ENCODE data around the gene GNG7.
"Not testable (repeated sequence)": the region's sequence is repeated elsewhere in the genome, so short reads cannot be mapped to it uniquely, and the experiment has no call there.

Gene GNG7

DNA sequence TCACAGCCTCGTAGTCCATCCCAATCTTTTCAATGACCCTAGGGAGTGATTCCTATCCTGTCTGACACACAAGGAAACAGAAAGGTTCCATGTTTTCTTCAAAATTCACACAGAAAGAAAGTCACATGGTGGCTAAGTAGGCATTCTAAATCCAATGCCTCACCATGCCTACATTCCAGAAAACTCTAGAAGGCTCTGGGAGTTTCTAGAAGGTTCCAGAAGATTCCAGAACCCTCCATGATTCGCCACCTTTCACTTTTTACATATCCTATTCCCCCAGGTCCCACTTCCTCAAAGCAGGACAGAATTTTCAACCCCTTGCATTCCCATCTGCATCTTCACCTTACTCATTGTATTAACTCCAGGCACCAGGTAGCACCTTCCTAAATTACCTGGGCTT is 23.1 kb downstream of the GNG7 start:
- no peak overlapping the region for H3K27ac Mint-ChIP-seq
- H3K9me3 Mint-ChIP-seq: peaks cover 4% of the 10 kb centered on the region
- H3K27me3 Mint-ChIP-seq (ENCODE audit: low read depth): peaks cover 3% of the 10 kb centered on the region
- H3K4me1 Mint-ChIP-seq (ENCODE audit: low read depth): no peaks in the 10 kb centered on the region
- H3K4me3 Mint-ChIP-seq: no peak overlapping the region
- no peaks in the 10 kb centered on the region for H3K36me3 Mint-ChIP-seq (ENCODE audit: low read depth)

- H3K27me3 Mint-ChIP-seq (ENCODE audit: low read depth); H3K4me3 Mint-ChIP-seq; H3K9me3 Mint-ChIP-seq; H3K4me1 Mint-ChIP-seq (ENCODE audit: low read depth); H3K36me3 Mint-ChIP-seq (ENCODE audit: low read depth); H3K27ac Mint-ChIP-seq: not testable (repeated sequence)
Observed at GRCh38 chr19:2678948-2679347, 23.5 kb downstream of the GNG7 start.

GRCh38 chr19:2678044-2678671 is 24.3 kb downstream of the GNG7 start:
- H3K36me3 Mint-ChIP-seq (ENCODE audit: low read depth): no peaks in the 10 kb centered on the region
- no peak overlapping the region for H3K4me3 Mint-ChIP-seq
- H3K4me1 Mint-ChIP-seq (ENCODE audit: low read depth): no peaks in the 10 kb centered on the region
- H3K27me3 Mint-ChIP-seq (ENCODE audit: low read depth): peaks cover 3% of the 10 kb centered on the region
- peaks cover 4% of the 10 kb centered on the region for H3K9me3 Mint-ChIP-seq
- peak overlapping the region; percentile 26 for H3K27ac Mint-ChIP-seq

DNA sequence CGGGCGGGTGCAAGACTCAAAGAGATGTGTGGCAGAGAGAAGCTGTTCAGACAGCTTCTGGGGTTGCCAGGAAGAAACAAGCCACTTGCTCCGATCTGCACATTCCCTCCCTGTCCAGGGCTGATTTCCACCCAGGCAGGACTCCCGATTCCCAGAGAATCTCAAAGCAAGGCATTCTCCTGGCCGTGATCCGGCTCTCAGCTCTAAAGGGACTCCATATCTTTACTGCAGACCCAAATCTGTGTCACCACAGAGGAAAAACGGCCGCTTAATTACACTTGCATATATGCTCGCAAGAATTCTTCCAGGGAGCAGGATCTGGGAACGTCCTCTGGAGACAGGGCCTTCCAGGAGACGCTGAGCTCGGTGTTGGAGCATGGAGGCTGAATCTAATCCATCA is 25.7 kb downstream of the GNG7 start:
- Mint-ChIP-seq H3K4me1 (ENCODE audit: low read depth) (no peaks in the 10 kb centered on the region), H3K36me3 (ENCODE audit: low read depth) (no peaks in the 10 kb centered on the region), H3K27ac (no peak overlapping the region), H3K9me3 (peaks cover 4% of the 10 kb centered on the region), H3K27me3 (ENCODE audit: low read depth) (peaks cover 3% of the 10 kb centered on the region), H3K4me3 (no peak overlapping the region)

- H3K27ac Mint-ChIP-seq: no peak overlapping the region
Observed at GRCh38 chr19:2675892-2676291, 26.6 kb downstream of the GNG7 start.

DNA sequence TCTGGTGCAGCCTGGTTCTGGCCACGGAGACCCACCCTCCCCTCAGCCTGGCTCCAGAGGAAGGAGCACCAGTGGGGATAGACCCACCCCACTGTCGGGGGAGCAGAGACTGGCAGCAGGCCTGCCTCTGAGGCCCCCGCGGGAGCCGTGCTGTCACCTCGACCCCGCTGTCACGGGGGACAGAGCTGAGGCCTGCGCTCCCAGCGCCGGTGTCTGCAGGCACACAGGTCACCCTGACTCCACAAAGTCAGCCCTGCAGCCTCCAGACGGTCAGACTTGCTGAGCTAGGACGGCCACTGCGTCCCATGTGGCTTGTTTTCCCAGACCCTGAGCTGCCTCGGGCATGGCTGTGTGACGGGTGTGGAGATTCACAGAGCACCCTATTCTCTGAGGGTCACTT is 32.3 kb downstream of the GNG7 start:
- Mint-ChIP-seq H3K4me1 (ENCODE audit: low read depth) (no peaks in the 10 kb centered on the region), H3K27me3 (ENCODE audit: low read depth) (no peaks in the 10 kb centered on the region), H3K4me3 (no peak overlapping the region), H3K36me3 (ENCODE audit: low read depth) (no peaks in the 10 kb centered on the region), H3K27ac (no peak overlapping the region), H3K9me3 (no peaks in the 10 kb centered on the region)

More at GRCh38 chr19:2675892-2676291, 26.6 kb downstream of the GNG7 start:
- Mint-ChIP-seq H3K27me3 (ENCODE audit: low read depth) (peaks cover 3% of the 10 kb centered on the region), H3K4me1 (ENCODE audit: low read depth) (no peaks in the 10 kb centered on the region), H3K9me3 (peaks cover 4% of the 10 kb centered on the region), H3K36me3 (ENCODE audit: low read depth) (no peaks in the 10 kb centered on the region), H3K4me3 (no peak overlapping the region)

DNA sequence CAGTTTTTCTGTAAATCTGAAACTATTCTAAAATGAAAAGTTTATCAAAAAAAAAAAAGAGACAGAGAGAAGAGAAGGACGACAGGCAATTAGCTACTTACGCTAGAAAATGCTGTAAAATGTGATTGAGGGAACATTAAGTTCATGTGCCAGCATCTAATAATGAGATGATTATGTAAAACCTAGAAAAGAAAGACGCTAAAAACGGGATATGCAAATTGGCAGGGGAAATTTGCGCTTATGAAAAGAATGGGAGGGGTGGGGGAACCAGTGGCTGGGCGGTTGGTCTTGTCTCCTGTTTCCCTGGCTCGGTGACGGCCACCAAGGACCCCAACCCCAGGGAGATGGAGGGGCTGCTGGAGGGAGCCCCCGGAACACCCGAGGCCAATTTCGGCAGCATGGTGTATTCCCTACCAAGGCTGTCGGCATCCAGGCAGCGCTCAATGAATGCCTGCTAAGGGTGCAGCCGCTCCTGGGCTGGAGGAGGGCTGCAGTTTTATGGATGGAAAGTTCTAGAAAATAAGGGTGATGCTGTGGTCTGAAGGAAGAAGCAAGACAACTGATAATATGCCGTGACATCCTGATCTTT is 34.2 kb downstream of the GNG7 start:
- H3K27me3 Mint-ChIP-seq (ENCODE audit: low read depth): no peaks in the 10 kb centered on the region
- H3K36me3 Mint-ChIP-seq (ENCODE audit: low read depth): no peaks in the 10 kb centered on the region
- no peaks in the 10 kb centered on the region for H3K4me1 Mint-ChIP-seq (ENCODE audit: low read depth)
- no peak overlapping the region for H3K27ac Mint-ChIP-seq
- no peaks in the 10 kb centered on the region for H3K9me3 Mint-ChIP-seq
- H3K4me3 Mint-ChIP-seq: no peak overlapping the region

GRCh38 chr19:2667349-2667748 is 35.1 kb downstream of the GNG7 start:
- H3K4me1 Mint-ChIP-seq (ENCODE audit: low read depth); H3K4me3 Mint-ChIP-seq; H3K36me3 Mint-ChIP-seq (ENCODE audit: low read depth); H3K27me3 Mint-ChIP-seq (ENCODE audit: low read depth); H3K9me3 Mint-ChIP-seq; H3K27ac Mint-ChIP-seq: not testable (repeated sequence)

DNA sequence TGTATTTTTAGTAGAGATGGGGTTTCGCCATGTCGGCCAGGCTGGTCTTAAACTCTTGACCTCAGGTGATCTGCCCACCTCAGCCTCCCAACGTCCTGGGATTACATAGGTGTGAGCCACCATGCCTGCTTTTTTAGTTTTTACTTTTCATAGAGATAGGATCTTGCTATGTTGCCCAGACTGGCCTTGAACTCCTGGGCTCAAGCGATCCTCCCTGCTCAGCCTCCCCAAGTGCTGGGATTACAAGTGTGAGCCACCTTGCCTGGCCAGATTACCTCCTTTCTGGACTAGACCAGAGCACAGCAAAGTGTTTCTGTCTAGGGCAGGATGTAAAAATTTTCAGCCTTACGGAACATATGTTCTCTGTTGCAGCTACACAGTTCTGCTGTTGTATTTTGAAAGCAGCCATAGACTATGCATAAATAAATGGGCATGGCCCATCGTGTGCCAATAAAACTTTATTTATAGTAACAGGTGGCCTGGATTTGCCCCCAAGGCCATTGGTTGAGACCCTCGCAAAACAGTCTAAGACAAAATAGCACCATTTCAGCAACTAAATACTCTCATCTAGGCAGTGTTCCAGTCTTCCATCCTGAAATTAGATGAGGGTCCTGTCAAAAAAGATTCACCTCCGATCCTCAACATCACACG is 36.0 kb downstream of the GNG7 start:
- Mint-ChIP-seq H3K9me3 (no peaks in the 10 kb centered on the region), H3K27me3 (ENCODE audit: low read depth) (no peaks in the 10 kb centered on the region), H3K36me3 (ENCODE audit: low read depth) (no peaks in the 10 kb centered on the region), H3K4me3 (no peak overlapping the region), H3K4me1 (ENCODE audit: low read depth) (no peaks in the 10 kb centered on the region), H3K27ac (no peak overlapping the region)

DNA sequence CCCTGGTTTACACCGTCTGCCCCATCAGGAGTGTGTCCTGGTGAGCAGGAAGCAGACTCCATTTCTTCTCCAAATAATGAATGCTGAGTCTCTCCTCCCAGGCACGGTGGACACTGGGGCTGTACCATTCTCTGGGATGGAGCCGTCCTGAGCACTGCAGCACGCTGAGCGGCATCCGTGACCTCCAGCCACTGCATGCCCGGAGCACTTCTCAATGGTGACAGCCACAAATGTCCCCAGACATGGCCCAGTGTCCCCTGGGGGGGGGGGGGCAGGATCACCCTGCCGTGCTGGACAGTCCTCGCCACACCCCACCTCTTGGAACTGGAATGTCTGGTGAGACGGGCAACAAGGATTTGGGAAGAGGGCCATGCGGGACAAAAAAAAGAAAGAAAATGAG is 37.4 kb downstream of the GNG7 start:
- Mint-ChIP-seq H3K27ac (no peak overlapping the region), H3K36me3 (ENCODE audit: low read depth) (no peaks in the 10 kb centered on the region), H3K4me3 (no peak overlapping the region), H3K4me1 (ENCODE audit: low read depth) (no peaks in the 10 kb centered on the region), H3K9me3 (no peaks in the 10 kb centered on the region), H3K27me3 (ENCODE audit: low read depth) (no peaks in the 10 kb centered on the region)

- Mint-ChIP-seq H3K4me3 (no peak overlapping the region), H3K27ac (no peak overlapping the region), H3K36me3 (ENCODE audit: low read depth) (no peaks in the 10 kb centered on the region), H3K4me1 (ENCODE audit: low read depth) (no peaks in the 10 kb centered on the region), H3K9me3 (no peaks in the 10 kb centered on the region), H3K27me3 (ENCODE audit: low read depth) (no peaks in the 10 kb centered on the region)
Observed at GRCh38 chr19:2663920-2664571, 38.4 kb downstream of the GNG7 start.

GRCh38 chr19:2661615-2662014 is 40.9 kb downstream of the GNG7 start:
- no peaks in the 10 kb centered on the region for H3K27me3 Mint-ChIP-seq (ENCODE audit: low read depth)
- H3K27ac Mint-ChIP-seq: no peak overlapping the region
- no peaks in the 10 kb centered on the region for H3K36me3 Mint-ChIP-seq (ENCODE audit: low read depth)
- no peaks in the 10 kb centered on the region for H3K9me3 Mint-ChIP-seq
- H3K4me1 Mint-ChIP-seq (ENCODE audit: low read depth): no peaks in the 10 kb centered on the region
- no peak overlapping the region for H3K4me3 Mint-ChIP-seq

DNA sequence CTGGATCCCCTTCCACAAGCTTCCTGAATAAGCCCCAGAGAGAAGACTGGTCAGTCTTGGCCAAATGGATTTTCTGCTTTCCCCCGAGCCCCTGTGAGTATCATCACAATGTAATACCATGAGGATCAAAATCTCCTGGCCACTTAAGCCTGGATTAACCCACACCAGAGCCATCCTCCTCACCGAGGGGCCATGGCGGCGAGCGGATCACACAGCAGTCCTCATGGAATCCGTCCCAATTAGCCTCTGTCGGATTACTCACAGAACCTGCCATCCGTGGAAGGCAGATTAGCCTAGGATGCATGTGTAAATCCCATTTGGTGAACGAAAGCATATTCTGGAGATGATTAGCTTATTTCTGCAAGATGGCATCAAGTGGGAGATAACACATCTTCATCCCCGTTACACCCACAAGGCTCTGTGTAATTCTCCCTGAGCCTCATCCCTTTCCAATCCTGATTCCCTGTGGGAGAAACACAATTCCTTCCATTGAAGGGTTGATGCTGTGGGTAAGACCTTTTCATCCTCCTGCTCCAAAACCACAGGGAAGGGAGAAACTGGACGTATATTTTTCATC is 42.5 kb downstream of the GNG7 start:
- Mint-ChIP-seq H3K4me3 (no peak overlapping the region), H3K27ac (no peak overlapping the region), H3K9me3 (no peaks in the 10 kb centered on the region), H3K36me3 (ENCODE audit: low read depth) (no peaks in the 10 kb centered on the region), H3K4me1 (ENCODE audit: low read depth) (no peaks in the 10 kb centered on the region), H3K27me3 (ENCODE audit: low read depth) (no peaks in the 10 kb centered on the region)

- H3K27me3 Mint-ChIP-seq (ENCODE audit: low read depth): no peaks in the 10 kb centered on the region
- H3K27ac Mint-ChIP-seq: no peak overlapping the region
- H3K9me3 Mint-ChIP-seq: no peaks in the 10 kb centered on the region
- H3K36me3 Mint-ChIP-seq (ENCODE audit: low read depth): no peaks in the 10 kb centered on the region
- no peaks in the 10 kb centered on the region for H3K4me1 Mint-ChIP-seq (ENCODE audit: low read depth)
- H3K4me3 Mint-ChIP-seq: no peak overlapping the region
Observed at GRCh38 chr19:2656533-2656932, 46.0 kb downstream of the GNG7 start.

All from T-helper 1 cell treated with Interleukin-12 subunit alpha and Interleukin-12 subunit beta and Interleukin-4 antibody, amounts not matched to agents 30 μg/mL and 1 μg/mL, for 36 hours (primary cell).